NCI-H524 treated with DMSO at 0.1 percent for 48 hours (cell line): ENCODE results near the gene SPIRE2.

Source experiments
- DNase-seq: peaks from one replicate; lab custom pipeline; 2025; lab: John Stamatoyannopoulos, UW

SPIRE2 gene

GRCh38 chr16:89837014-89837546 is 8.8 kb downstream of the SPIRE2 start:
- no peak for DNase-seq

DNA sequence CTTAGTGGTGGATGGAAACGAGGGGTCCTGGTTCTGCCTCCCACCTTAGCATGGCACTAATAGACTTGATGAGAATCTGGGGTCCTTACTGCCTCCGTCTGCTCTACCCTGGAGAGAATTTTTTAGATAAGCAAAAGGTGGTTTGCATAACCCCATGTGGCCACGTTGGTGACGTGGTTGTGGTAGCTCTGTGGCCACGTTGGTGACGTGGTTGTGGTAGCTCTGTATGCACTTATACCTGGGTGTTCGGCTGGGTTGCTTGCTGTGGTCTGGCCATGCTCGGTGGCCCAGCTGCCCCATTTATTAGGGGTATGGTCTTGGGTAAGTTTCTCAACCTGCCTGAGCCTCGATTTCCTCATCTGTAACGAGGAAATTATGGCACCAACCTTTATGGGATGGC is 13.0 kb downstream of the SPIRE2 start:
- DNase-seq = no peak

DNA sequence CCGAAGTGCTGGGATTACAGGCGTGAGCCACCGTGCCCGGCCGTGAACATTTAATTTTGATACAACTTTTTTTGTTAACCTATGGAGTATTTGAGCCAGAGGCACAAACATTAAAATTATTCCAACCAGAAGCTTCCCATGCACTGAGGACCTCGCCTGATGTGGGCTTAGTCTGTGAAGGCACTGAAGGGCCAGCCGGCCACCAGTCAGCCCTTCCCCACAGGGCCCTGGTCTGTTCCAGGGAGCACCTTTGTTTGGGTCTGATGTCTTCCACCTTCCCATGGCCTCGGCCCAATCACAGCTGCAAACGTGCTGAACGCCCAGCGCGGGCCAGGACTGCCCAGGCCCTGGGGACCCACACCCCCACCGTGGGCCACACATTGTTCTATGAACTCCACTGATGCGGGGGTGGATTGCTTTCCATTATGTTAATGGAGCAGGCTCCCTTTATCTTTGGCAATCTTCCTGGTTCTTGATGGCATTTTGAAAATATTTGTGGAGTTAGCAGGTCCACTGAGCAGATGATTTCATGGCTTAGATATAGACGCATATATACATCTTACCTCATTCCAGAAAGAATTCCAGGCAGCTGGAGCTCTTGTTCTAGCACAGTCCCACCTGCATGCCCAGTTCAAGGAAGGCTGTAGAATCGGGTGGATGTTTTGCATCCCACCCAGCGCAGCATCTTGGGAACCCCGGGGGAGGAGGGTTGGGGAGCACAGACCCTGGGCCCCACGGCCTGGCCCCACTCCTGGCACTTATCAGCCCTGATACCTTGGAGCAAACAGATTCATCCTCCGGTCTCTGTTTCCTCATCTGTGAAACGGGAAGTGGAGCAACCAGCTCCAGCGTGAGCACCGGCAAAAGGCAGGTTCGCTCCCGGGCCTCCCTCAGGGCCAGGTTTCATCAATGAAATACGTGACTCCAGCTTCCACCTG is 14.5 kb downstream of the SPIRE2 start:
- no peak for DNase-seq

DNA sequence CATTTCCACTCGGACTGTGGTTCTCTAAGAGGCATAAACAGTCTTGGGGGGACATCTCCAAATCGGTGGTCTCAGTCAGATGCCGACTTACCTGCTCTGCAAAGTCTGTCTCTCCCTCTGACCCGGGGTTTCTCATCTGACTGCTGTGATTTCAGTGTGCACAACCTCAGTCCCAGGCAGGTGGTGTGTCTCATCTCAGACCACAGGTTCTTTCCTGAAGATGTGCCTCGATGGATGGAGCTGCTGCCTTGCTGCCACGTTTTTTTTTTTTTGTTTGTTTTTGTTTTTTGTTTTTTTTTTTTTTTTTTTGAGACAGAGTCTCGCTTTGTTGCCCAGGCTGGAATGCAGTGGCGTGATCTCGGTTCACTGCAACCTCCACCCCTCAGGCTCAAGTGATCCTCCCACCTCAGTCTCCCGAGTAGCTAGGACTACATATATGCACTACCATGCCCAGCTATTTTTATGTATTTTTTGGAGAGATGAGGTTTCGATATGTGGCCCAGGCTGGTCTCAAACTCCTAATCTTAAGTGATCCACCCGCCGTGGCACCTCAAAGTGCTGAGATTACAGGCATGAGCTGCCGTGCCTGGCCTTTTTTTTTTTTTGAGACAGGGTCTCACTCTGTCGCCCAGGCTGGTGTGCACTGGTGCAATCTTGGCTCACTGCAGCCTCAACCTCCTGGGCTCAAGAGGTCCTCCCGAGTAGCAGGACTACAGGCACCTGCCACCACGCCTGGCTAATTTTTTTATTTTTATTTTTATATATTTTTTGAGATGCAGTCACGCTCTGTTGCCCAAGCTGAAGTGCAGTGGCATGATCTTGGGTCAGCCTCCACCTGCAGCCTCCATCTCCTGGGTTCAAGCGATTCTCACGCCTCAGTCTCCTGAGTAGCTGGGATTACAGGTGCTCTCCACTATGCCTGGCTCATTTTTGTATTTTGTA is 15.4 kb downstream of the SPIRE2 start:
- DNase-seq = no peak

DNA sequence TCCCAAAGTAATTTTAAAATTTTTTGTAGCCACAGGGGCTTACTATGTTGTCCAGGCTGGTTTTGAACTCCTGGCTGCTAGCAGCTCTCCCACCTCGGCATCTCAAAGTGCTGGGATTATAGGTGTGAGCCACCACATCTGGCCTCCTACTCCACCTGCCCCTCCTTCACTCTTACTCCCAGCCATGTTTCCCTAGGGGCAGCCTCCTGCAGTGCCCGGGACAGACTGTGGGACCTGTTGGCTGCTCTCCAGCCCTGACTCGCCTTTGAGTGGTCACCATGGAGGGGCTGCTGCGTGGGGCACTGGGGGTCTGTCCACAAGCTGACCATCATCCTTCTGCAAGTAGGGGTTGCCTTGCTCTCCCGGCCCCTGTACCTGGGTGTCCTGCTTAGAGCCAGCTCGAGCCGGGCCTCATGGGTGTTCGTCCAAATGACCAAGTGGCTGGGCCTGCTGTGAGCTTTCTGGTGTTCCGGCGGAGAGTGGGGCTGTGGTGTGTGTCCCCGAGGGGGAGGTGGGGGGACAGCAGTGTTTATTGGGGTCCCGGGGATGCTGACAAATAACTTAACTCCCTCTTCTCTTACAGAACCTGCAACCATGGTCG is 16.6 kb downstream of the SPIRE2 start:
- DNase-seq = no peak

DNA sequence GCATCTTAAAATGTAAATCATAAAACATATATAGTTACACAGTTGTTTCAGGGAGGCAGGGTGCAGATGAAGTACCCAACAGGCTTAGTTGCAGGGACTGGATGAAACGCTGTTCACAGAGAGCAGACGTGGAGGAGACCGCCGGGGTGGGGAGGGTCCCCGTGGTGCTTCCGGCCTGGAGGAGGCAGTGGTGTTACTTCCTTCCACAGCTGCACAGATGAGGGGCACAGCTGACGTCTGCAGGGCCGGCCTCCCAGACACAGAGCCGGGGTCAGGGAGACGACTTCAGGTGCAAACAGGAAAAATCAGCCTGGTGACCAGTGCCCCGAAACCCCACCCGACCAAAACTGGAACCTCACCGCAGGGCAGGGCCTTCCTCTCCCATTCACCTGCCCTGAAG is 17.1 kb downstream of the SPIRE2 start:
- no peak for DNase-seq

- DNase-seq = no peak
These were observed 19.0 kb downstream of the SPIRE2 start for GRCh38 chr16:89847051-89847939.

DNA sequence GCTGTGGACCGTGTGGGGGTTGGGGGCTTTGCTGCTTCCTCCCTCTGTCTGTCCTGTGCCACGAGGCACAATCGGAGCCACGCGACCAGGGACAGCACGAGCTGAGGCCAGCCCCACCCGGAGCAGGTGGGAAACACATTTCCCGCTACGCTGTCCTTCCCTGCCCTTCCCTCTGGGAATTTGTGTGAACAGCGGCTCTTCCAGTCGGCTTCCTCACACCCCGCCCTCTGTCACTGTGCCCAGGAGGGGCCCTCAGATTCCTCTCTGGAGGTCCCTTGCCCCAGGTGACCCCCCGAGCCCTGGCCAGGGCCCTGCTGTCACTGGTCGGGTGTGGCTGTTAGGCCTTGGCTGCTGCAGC is 19.6 kb downstream of the SPIRE2 start:
- DNase-seq = no peak

DNA sequence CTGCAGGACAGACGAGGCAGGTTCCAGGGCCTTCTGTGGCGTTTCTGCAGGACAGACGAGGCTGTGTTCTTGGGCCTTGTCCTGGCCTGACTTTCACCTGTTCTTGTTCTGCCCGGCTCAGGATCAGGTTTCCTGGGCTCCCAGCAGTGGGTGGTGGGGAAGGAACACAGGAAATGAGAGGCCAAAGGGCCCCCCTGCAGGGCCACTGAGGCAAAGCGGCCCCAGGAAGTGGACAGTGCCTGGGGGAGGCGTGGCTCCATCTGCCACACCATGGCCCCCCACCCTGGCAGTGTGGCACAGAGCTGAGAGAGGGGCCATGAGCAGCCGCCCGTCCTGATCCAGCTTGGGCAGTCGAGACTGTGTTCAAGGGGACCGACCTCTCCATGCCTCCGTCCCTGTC is 20.7 kb downstream of the SPIRE2 start:
- DNase-seq = no peak

GRCh38 chr16:89853306-89853993 is 25.2 kb downstream of the SPIRE2 start:
- no peak for DNase-seq

DNA sequence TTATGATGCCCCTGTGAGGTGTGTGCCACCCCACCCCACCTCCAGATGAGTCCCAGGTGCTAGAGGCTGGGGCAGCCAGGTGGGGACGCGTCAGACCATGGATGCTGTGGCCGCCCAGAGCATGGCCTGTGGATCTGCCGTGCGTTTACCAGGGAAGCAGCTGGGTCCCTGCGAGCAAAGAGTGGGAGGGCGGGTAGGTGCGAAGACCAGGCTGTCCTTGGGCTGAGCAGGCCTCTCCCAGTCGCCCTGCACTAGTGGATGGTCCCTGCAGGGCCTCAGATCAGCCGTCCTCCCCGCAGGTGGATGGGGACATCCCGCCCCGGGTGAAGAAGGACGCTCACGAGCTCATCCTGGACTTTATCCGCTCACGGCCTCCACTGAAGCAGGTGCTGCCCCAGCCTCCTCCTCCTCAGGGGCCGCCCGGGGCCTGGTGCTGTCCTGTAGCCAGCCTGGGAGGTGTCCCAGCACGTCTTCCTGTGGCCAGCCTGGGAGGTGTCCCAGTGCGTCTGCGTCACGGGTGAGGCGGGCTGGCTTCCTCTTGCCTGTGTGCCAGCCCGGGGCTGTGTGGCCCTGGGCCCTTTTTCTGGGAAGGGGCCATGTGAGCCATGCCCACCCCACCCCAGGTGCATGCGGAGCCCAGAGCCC is 27.1 kb downstream of the SPIRE2 start:
- no peak for DNase-seq

GRCh38 chr16:89855986-89856385 is 27.7 kb downstream of the SPIRE2 start:
- DNase-seq = no peak

DNA sequence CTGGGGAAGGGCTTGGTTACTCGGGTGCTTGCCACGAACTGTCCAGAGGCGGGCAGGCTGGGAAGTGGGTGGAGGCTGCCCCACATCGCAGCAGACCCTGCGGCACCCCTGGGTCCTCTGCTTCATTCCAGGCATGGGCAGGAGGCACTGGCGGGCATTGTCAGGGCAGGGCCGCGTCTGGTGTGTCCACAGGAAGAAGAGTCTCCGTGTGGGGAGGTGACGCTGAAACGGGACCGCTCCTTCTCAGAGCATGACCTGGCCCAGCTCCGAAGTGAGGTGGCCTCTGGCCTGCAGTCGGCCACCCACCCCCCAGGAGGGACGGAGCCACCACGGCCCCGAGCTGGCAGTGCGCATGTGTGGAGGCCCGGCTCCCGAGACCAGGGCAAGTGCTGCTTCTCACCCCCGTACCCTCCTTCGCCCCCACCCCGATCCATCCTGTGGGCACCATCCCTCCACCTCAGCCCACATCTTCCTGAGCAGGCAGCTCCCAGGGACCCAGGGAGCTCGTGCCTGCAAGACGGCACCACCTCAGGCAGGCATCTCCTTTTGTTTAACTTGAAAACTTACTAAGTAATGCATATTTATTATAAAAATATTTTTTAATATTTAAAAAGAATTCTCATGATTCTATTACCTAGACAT is 30.8 kb downstream of the SPIRE2 start:
- no peak for DNase-seq

DNA sequence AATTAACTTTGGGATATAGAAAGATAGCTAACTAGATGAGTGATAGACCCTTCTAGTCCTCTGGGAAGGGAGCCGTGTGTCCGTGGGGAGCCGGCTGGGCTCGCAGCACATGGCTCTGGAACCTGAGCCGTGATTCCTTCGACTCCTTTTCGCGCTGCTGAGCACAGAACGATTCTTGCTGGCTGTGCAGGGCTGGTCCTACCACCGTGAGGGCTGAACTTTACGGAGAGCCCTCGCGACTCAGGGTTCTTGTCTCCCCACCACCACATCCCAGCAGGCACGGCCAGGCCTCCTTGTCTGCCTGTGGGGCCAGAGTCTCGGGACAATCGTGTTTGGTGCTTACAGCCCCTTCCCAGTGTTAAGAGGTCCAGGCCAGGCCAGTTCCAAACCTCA is 31.3 kb downstream of the SPIRE2 start:
- no peak for DNase-seq

- no peak for DNase-seq
These were observed 32.6 kb downstream of the SPIRE2 start for GRCh38 chr16:89860747-89861304.

GRCh38 chr16:89861648-89862047 is 33.4 kb downstream of the SPIRE2 start:
- DNase-seq = no peak

- DNase-seq = no peak
These were observed 34.5 kb downstream of the SPIRE2 start for GRCh38 chr16:89862732-89863131.

- DNase-seq = no peak
These were observed 35.7 kb downstream of the SPIRE2 start for GRCh38 chr16:89863741-89864526.

DNA sequence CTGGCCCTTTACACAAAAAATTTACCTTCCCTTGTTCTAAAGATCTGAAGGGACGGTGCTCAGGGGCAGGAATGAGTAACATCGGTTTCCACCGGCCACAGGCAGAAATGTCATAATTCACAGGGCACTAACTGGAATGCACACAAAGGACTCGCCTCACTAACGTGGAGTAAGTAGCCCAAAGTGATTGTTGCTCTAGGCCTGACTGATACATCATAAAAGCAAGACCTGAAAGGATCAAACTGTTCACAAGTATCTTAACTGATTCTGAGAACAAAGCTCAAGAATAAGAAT is 36.2 kb downstream of the SPIRE2 start:
- DNase-seq = no peak
